ACC112 (cell line): Measurements from ENCODE around the gene ILDR2.

Experiments used
- H2AFZ ChIP-seq: fragments of 200-600 bp; sonication (generic); one replicate; pipeline ENCODE4 v1.6.0; 2017; ENCODE audit warnings: antibody characterized with exemption, low read length; ENCODE audit not compliant: unreplicated experiment
- H3K27ac ChIP-seq: fragments of 200-600 bp; sonication (generic); 2 replicates; pipeline ENCODE4 v1.5.1; 2014; ENCODE audit warnings: low read depth, mild to moderate bottlenecking, antibody characterized with exemption, low read length, moderate library complexity
- H3K27me3 ChIP-seq: fragments of 200-600 bp; sonication (generic); 2 replicates; pipeline ENCODE4 v1.6.1; 2014; ENCODE audit warnings: mild to moderate bottlenecking, antibody characterized with exemption, low read length, moderate library complexity, mixed read lengths; ENCODE audit not compliant: insufficient read depth
- H3K36me3 ChIP-seq: fragments of 200-600 bp; sonication (generic); 2 replicates; pipeline ENCODE4 v1.6.1; 2016; ENCODE audit warnings: mild to moderate bottlenecking, antibody characterized with exemption, low read length, moderate library complexity, mixed read lengths; ENCODE audit not compliant: insufficient read depth
- H3K4me1 ChIP-seq: fragments of 200-600 bp; sonication (generic); one replicate; pipeline ENCODE4 v1.6.1; 2016; ENCODE audit warnings: low read length, mixed read lengths; ENCODE audit not compliant: insufficient read depth, unreplicated experiment, control insufficient read depth
- H3K4me3 ChIP-seq: fragments of 200-600 bp; sonication (generic); 2 replicates; pipeline ENCODE4 v1.5.1; 2014; ENCODE audit warnings: mild to moderate bottlenecking, low read depth, low read length
- H3K79me2 ChIP-seq: fragments of 200-600 bp; sonication (generic); one replicate; pipeline ENCODE4 v1.6.0; 2016; ENCODE audit warnings: low read length; ENCODE audit not compliant: control insufficient read depth, unreplicated experiment, insufficient read depth

The ILDR2 gene

DNA sequence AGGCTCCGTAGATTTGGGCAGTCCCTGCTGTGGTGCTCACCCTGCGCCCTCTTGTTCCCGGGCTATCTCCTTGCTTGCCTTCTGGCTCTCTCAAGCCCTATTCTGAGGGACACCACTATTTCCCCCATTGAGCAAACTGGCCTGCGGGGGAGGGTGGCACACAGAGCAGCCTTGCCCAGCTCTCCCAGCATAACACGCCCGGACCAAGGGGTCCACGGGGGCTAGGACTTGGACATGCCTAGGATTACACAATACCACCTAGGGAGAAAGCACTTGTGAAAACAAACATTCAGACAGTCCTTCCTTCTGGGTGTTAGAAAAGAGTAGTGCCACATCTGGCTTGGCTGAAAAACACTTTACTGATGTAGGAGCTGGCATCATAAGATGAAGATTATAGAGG, 106.7 kb downstream of the ILDR2 start:
- no peaks in the 10 kb centered on the region for H3K27me3 ChIP-seq
- H3K36me3 ChIP-seq = peaks cover 2% of the 10 kb centered on the region; the same call in 1 of the 2 replicates
- H3K4me1 ChIP-seq = no peaks in the 10 kb centered on the region
- H3K79me2 ChIP-seq = peaks cover 37% of the 10 kb centered on the region
- H3K4me3 ChIP-seq = no peak overlapping the region
- H3K27ac ChIP-seq = no peak overlapping the region
- no peak overlapping the region for H2AFZ ChIP-seq

DNA sequence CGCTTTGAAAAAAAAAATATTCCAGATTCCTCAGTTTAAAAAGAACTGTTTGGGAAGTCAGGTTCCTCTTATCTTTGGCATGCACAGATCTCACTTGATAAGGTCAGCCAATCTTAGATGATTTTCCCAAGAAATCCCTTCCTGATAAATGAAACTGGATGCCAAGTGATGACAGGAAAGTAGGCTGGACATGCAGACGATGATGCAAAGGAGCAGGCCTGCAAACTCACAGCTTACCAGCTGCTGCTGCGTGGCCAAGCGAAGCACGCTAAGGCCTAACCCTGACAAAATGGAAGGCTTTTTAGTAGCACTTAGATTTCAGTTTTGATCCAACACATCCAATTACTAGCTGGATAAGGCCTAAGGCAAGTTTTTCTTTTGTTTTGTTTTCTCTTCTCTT, 109.4 kb downstream of the ILDR2 start:
- H3K4me1 ChIP-seq = no peaks in the 10 kb centered on the region

DNA sequence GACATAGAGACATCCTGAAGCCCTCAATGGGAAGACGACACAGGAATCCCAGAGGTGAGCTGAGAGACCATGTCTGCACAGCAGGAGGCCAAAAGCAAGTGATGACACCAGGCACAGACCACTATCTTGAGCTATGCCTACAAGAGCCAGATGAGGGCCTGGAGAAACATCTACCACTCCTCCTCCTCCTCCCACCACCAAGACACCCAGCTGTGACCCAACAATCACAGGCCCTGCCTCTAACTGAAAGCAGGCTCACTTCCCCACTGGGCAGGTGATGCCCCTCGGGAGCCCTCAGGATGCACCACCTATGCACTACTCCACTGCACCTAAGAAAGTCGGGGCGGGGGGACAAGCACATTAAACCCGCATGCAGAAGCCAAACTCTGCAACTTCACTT, 115.7 kb downstream of the ILDR2 start:
- H3K36me3 ChIP-seq = peaks cover 12% of the 10 kb centered on the region
- H3K27ac ChIP-seq = no peak overlapping the region

More for the DNA sequence above, 109.4 kb downstream of the ILDR2 start:
- Histone ChIP-seq H3K27ac (no peak overlapping the region), H3K79me2 (peaks cover 13% of the 10 kb centered on the region), H2AFZ (no peak overlapping the region), H3K27me3 (no peaks in the 10 kb centered on the region), H3K4me3 (no peak overlapping the region), H3K36me3 (peaks cover 2% of the 10 kb centered on the region)

DNA sequence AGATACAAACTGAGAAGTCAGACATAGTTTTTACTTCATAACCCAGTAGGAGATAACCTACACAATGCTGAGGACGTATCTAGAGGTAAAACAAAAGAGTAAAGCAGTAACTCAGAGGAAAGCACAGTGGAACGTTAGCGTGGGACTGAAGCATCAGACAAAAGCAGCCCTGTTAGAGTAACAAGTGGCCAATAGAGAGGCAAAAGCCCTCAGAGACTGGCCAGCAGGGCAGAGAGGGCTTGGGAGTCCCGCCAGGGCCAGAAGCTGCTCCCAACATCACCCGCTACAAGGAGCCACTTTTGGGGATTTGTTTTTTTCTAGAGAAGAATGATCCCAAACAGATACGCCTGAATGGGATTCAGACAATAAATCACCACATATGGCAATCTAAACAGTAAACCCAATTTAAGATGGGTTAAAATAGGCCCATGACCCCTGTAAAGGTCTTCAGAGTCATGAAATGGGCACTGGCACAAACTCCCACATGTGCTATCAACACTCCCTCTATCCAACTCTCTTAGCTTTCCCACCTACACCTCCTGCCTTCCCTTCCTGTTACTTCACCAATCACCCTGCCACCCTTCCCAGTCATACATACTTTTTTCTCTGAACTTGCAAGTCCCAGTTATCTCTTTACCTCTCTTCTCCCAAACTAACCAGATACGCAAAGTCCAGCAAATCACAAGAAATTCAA, 116.5 kb downstream of the ILDR2 start:
- peaks cover 19% of the 10 kb centered on the region for H3K36me3 ChIP-seq
- no peaks in the 10 kb centered on the region for H3K27me3 ChIP-seq
- no peaks in the 10 kb centered on the region for H3K79me2 ChIP-seq
- H3K4me1 ChIP-seq = no peaks in the 10 kb centered on the region
- no peak overlapping the region for H3K27ac ChIP-seq
- H3K4me3 ChIP-seq = no peak overlapping the region
- no peak overlapping the region for H2AFZ ChIP-seq

More for the DNA sequence above, 115.7 kb downstream of the ILDR2 start:
- Histone ChIP-seq H3K27me3 (no peaks in the 10 kb centered on the region), H2AFZ (no peak overlapping the region), H3K4me3 (no peak overlapping the region), H3K4me1 (no peaks in the 10 kb centered on the region), H3K79me2 (no peaks in the 10 kb centered on the region)
